Skeletal muscle satellite cell (primary cell): ENCODE measurements around the gene ZSWIM6.

Source experiments
- H3K27me3 ChIP-seq: 2 replicates; pipeline ENCODE4 v1.7.0; 2013; ENCODE audit warnings: low read length; ENCODE audit not compliant: control insufficient read depth, insufficient read depth
- H3K36me3 ChIP-seq: 2 replicates; pipeline ENCODE4 v1.7.0; 2013; ENCODE audit warnings: mild to moderate bottlenecking, control low read depth, low read length; ENCODE audit not compliant: insufficient read depth
- H3K4me1 ChIP-seq: 2 replicates; pipeline ENCODE4 v1.7.0; 2013; ENCODE audit warnings: low read length; ENCODE audit not compliant: control insufficient read depth, insufficient read depth
- H3K4me2 ChIP-seq: 2 replicates; pipeline ENCODE4 v1.7.0; 2013; ENCODE audit warnings: mild to moderate bottlenecking, low read length
- H3K4me3 ChIP-seq: 2 replicates; pipeline ENCODE4 v1.7.0; 2013; ENCODE audit warnings: low read length
- H3K9ac ChIP-seq: 2 replicates; pipeline ENCODE4 v1.7.0; 2013; ENCODE audit warnings: mild to moderate bottlenecking, low read depth, low read length, moderate library complexity
- H3K9me3 ChIP-seq: replicated peaks from 2 replicates; pipeline ENCODE4 v1.7.0; 2013; ENCODE audit warnings: mild to moderate bottlenecking, control low read depth, low read length

Gene ZSWIM6

DNA sequence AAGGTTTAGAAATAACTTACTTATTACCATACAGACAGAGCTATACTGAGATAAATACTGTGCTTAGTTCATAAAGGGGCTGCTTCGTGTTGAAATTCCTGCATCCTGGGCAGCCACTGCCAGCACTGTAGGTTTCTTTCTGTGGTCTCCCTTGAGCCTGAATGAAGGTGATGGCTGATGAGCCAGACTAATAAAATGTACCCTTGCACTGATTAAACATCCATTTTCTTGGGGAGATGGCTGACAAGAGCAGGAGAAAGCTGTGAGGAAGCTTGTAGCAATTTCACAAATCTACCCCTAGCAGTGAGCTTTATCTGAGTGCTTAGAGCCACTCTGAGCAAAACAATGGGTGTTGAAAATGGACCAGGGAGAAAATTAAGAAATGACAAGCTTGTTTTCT lies 23.3 kb upstream of the ZSWIM6 start:
- Histone ChIP-seq H3K4me3 (no peak overlapping the region), H3K9ac (no peak overlapping the region), H3K9me3 (no peaks in the 10 kb centered on the region), H3K4me1 (peaks cover 59% of the 10 kb centered on the region), H3K36me3 (no peaks in the 10 kb centered on the region), H3K27me3 (no peaks in the 10 kb centered on the region), H3K4me2 (no peak overlapping the region)

DNA sequence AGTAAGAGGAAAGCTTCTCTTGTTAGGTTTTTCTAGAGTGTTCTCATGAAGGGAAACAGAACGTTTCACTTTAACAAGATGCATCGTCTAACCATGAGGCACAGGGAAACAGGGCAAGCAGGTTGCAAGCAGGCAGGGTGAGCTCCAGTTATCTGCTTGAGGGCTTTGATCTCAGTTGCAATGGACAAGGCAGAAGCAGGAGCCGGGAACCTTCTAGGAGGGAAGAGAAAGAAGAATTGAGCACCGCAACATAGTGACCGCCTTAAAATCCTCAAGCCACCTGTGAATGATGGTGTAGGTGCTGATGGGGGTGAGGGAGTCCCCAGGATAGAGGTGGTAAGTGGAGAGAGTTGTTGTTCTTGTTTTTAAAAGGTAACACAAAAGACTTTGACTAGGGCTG lies 22.9 kb upstream of the ZSWIM6 start:
- no peak overlapping the region for H3K9ac ChIP-seq
- peaks cover 59% of the 10 kb centered on the region for H3K4me1 ChIP-seq
- no peaks in the 10 kb centered on the region for H3K36me3 ChIP-seq
- H3K27me3 ChIP-seq = no peaks in the 10 kb centered on the region
- no peak overlapping the region for H3K4me3 ChIP-seq
- no peak overlapping the region for H3K4me2 ChIP-seq
- no peaks in the 10 kb centered on the region for H3K9me3 ChIP-seq

GRCh38 chr5:61311056-61311610 lies 20.9 kb upstream of the ZSWIM6 start:
- Histone ChIP-seq H3K4me1 (peaks cover 59% of the 10 kb centered on the region), H3K9ac (peak overlapping the region; percentile 23), H3K4me2 (no peak overlapping the region), H3K36me3 (no peaks in the 10 kb centered on the region), H3K27me3 (no peaks in the 10 kb centered on the region), H3K4me3 (no peak overlapping the region), H3K9me3 (no peaks in the 10 kb centered on the region)

DNA sequence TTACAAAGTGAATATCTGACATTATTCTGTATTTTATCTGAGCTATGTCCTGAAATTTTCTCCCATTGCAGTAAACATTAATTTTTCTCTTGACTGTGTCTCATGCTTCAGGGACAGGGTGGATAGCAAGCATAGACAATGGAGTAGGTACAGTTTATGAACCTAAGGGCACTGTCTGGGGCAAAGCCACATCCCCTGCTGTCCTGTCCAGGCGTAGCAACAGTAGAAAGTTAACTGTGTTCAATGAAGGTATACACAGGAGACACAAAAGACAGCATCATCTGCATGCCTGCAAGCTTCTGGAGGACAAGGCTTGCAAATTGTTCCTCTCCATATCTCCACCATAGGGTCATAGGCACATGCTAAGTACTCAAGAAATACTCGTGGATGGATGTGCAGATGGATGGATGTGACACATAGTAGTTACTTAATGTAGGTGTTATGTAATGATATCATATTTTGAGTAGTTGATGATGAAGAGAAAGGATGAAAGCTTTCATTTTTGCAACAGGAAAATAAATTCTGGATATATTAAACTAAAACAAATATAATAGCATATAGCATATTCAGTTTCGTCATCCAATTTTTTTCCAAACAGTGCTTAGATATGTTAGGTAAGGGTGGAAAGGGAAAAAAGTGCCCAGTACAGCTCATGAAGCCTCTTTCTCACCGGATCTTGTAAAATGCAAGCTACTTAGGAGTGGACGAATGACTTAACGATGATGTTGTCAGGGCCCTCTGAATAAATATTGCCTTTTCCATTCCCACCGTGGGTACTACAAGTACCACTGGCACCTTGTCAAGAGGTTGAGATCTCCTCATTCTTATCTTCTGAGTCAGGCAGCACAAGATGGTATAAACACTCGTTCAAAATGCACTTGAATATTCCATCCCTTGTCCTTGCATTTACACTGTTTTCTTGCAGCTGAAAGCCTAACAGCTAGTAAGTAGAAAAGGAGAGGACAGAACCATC lies 19.9 kb upstream of the ZSWIM6 start:
- no peaks in the 10 kb centered on the region for H3K9me3 ChIP-seq
- H3K27me3 ChIP-seq = no peaks in the 10 kb centered on the region
- H3K4me2 ChIP-seq = peak overlapping the region; percentile 47
- no peaks in the 10 kb centered on the region for H3K36me3 ChIP-seq
- peaks cover 49% of the 10 kb centered on the region for H3K4me1 ChIP-seq
- H3K4me3 ChIP-seq = no peak overlapping the region
- peak overlapping the region; percentile 47 for H3K9ac ChIP-seq

DNA sequence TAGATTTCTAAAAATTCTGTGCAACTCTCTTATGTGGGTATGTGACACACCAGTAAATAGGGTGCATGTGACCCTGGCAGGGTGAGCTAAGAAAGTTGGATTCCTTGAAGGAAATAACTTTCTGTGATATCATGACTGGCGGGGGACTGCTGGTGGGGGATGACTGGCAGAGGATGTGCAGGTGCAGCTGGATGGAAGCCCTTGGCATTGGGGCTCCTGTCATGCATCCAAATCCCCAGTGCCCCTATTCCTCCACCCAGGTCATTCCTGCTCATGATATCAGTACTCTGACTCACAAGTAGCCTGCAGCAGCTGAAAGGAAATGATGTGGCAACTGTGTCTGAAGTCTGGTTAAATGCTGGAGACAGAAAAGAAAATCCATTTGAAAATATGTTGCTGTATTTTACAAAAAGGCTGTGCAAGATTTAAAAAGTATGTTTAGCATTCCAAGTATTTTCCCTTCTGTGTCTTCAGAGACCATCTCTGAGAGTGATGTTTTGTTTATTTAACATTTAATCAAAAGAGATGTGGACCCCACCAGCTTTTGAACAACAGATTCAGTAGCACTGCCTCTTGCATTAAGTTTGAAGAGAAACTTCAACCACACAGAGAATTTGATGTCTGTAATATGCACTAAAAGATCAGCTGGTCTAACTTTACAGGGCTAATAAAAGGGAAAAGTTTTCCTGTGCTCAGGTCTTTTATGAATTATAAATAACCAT lies 17.9 kb upstream of the ZSWIM6 start:
- Histone ChIP-seq H3K36me3 (no peaks in the 10 kb centered on the region), H3K4me2 (peak overlapping the region; percentile 57), H3K27me3 (no peaks in the 10 kb centered on the region), H3K4me3 (peak overlapping the region; percentile 15), H3K4me1 (peaks cover 48% of the 10 kb centered on the region), H3K9me3 (no peaks in the 10 kb centered on the region), H3K9ac (peak overlapping the region; percentile 82)

GRCh38 chr5:61318376-61318775 lies 13.7 kb upstream of the ZSWIM6 start:
- peaks cover 43% of the 10 kb centered on the region for H3K4me1 ChIP-seq
- no peak overlapping the region for H3K9ac ChIP-seq
- no peak overlapping the region for H3K4me2 ChIP-seq
- no peaks in the 10 kb centered on the region for H3K27me3 ChIP-seq
- no peaks in the 10 kb centered on the region for H3K36me3 ChIP-seq
- H3K9me3 ChIP-seq = no peaks in the 10 kb centered on the region
- H3K4me3 ChIP-seq = no peak overlapping the region

- no peak overlapping the region for H3K9ac ChIP-seq
- H3K4me3 ChIP-seq = no peak overlapping the region
- H3K9me3 ChIP-seq = no peaks in the 10 kb centered on the region
- peaks cover 37% of the 10 kb centered on the region for H3K4me1 ChIP-seq
- no peak overlapping the region for H3K4me2 ChIP-seq
- H3K36me3 ChIP-seq = no peaks in the 10 kb centered on the region
- no peaks in the 10 kb centered on the region for H3K27me3 ChIP-seq
These were observed 12.5 kb upstream of the ZSWIM6 start for GRCh38 chr5:61319388-61320146.

DNA sequence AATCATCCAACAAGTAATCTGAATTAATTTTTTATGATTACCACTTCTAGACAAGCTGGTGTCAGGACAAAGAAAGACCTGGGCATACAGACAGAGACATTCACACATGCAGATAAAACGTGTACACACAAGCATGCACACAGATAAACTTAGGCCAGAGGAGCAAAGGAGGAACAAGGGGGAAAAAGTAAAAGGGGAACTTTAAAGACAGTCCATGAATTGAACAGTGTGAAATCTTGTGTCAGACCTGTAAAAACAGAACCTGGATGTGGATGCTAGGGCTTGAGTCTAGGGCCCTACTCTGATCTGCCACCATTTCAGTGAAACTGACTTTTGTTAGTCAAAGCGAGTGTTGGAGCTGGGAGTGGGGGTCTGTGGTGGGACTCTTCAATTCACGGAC lies 11.2 kb upstream of the ZSWIM6 start:
- Histone ChIP-seq H3K4me2 (no peak overlapping the region), H3K9ac (no peak overlapping the region), H3K27me3 (no peaks in the 10 kb centered on the region), H3K9me3 (no peaks in the 10 kb centered on the region), H3K4me3 (no peak overlapping the region), H3K4me1 (peaks cover 27% of the 10 kb centered on the region), H3K36me3 (no peaks in the 10 kb centered on the region)

DNA sequence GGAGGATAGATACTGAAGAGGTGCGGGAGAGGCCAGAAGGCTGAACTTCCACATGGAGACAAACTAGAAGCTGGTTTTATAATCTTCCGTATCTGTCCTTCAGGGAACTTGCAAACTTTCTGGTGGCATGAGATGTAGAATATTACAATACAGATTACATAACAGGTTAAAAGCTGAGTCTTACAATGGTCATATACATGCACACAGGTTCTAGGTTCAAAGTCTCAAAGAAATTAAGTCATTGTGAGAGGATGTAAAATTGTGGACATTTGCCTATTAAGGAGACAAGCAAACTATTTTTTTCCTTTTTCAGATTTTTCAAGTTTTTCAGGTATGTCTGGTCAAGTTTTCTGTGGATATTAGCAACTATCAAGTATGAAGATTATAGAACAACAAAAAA lies 10.4 kb upstream of the ZSWIM6 start:
- peaks cover 32% of the 10 kb centered on the region for H3K4me1 ChIP-seq
- H3K9ac ChIP-seq = no peak overlapping the region
- H3K36me3 ChIP-seq = no peaks in the 10 kb centered on the region
- no peaks in the 10 kb centered on the region for H3K9me3 ChIP-seq
- H3K27me3 ChIP-seq = no peaks in the 10 kb centered on the region
- H3K4me2 ChIP-seq = no peak overlapping the region
- H3K4me3 ChIP-seq = no peak overlapping the region

DNA sequence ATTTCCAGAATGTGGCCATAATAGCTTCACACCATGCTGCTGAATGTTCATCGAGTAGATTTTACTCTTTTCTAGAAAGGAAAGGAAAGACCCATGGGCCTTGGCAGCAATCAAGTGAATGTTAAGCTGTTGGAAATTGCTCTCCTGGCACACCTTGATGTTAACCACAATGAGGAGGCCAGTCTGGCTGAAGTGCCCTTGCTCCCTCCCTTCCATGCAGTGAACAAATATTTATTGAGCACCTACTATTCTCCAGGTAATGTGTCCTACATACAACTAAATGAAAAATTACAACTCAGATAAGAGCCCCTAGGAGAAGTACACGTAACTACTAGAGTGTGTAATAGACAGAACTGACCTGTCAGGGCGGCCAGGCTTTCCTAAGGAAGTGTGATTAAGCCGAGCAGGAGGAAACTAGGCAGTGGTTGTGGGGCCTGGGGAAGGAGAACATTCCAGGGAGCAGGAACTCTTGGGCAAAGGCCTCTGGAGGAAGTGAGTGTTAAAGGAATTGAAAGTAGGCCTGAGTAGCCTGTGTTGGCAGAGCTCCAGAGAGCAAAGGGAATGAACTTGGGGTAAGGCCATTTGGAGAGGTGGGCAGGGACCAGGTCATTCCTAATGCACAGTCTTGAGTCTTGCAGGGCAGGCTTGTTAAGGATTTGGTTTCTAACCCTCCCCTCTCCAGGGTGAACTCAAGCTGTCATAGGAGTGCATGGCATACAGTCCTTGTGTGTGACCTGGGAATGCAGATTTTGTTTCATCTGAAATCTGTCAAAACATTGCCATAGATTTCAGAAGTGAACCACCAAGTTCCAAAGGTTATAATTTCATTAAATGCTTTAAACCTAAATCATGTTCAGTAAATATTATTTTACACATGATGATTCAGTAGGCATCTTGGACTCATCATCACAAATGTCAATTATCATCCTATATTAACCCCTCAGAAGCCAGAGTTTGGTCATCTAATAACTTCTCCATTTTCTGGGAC lies 9.0 kb upstream of the ZSWIM6 start:
- Histone ChIP-seq H3K4me1 (peaks cover 41% of the 10 kb centered on the region), H3K36me3 (no peaks in the 10 kb centered on the region), H3K9me3 (no peaks in the 10 kb centered on the region), H3K4me3 (peak overlapping the region; percentile 31), H3K27me3 (no peaks in the 10 kb centered on the region), H3K4me2 (peak overlapping the region; percentile 25), H3K9ac (no peak overlapping the region)
